ENCODE data around the gene DTNA. TPM values are rescaled to one million over a fixed set of nuclear protein-coding genes. Genes with fewer than 3 reads are reported as not detected.
A peak's percentile ranks its signal among the peaks of the same experiment; 100 is the strongest.

DTNA gene
- total and polyA plus RNA-seq, 8 donors, result 11.1 to 113 (median 19.8) TPM

DNA sequence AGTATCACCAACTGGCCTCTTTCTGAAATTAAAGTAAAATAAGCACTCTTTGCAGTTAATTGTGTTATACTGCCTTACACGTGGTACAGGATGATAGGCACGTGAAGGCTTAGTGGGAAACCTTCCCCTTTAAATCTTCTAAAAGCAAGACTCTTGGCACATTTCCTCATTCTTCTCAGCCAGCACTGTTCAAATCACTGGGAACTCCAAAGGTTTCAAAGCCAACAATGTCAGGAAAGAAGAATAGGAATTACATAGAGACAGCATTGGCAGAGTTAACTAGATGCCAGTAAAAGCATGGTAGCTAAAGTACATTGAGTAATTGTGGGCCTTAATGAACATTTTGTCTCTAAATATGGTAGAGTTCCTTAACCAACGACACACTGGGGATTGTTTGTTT, 96.4 kb downstream of the DTNA start:
- TF ChIP-seq POLR2AphosphoS5 (IDR thresholded peaks at IDR 0.05), result no peak
- TF ChIP-seq, protein P1, sequence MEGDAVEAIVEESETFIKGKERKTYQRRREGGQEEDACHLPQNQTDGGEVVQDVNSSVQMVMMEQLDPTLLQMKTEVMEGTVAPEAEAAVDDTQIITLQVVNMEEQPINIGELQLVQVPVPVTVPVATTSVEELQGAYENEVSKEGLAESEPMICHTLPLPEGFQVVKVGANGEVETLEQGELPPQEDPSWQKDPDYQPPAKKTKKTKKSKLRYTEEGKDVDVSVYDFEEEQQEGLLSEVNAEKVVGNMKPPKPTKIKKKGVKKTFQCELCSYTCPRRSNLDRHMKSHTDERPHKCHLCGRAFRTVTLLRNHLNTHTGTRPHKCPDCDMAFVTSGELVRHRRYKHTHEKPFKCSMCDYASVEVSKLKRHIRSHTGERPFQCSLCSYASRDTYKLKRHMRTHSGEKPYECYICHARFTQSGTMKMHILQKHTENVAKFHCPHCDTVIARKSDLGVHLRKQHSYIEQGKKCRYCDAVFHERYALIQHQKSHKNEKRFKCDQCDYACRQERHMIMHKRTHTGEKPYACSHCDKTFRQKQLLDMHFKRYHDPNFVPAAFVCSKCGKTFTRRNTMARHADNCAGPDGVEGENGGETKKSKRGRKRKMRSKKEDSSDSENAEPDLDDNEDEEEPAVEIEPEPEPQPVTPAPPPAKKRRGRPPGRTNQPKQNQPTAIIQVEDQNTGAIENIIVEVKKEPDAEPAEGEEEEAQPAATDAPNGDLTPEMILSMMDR (IDR thresholded peaks at IDR 0.05), result no peak
- no peak for TF ChIP-seq POLR2A (IDR thresholded peaks at IDR 0.05)
- intact Hi-C loops (cut with DNase I; ENCODE audit: low total_unique reads), result no loop called here
- no peak overlapping the region for H3K27ac ChIP-seq
- 16 to 38% (median 27%) methylated on average over 3 of the region's 3 CpGs for WGBS, 5 donors
- no peaks in the 10 kb centered on the region for H3K9me3 ChIP-seq
- H3K4me1 ChIP-seq, result peaks cover 0 to 34% (median 5%) of the 10 kb centered on the region in 4 donors
- no peak for DNase-seq
- no peak overlapping the region for H3K4me3 ChIP-seq
- no peaks in the 10 kb centered on the region for H3K36me3 ChIP-seq
- no peaks in the 10 kb centered on the region for H3K27me3 ChIP-seq

DNA sequence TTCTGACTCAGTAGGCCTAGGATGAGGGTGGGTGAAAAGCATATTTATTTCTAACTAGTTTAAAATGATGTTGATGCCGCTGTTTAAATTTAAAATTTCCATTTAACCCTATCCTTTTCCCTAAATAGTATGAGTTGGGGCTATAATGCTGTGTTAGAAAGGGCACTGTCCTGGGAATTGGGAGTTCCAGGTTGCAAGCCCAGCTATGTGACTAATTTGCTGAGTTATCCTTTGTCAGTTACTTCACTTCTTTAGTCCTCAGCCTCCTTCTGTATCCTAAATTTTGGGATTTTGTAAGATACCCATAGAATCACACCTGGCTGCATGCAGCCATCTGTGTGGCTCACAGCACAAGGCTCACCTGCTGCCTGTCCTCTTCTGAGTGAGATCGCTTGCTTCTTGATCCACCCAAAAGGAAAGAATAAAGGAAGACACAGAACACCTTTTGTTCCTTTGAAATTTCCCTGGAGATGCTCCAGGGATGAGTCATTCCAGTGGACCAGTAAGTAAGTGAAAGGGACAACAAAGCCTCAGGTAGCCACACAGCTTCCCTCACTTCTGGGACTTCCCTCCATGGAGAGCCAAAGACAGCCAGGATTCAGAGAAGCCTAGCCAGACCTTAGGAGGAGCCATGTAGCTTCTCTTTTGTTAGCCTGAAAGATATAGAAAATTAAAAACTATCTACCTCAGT, 97.2 kb downstream of the DTNA start:
- DNase-seq, result no peak
- Histone ChIP-seq H3K4me3 (no peak overlapping the region), H3K27me3 (no peaks in the 10 kb centered on the region), H3K4me1 (peaks cover 0 to 28% (median 5%) of the 10 kb centered on the region in 4 donors), H3K36me3 (peaks cover 0 to 3% (median 1%) of the 10 kb centered on the region in 4 donors), H3K9me3 (no peaks in the 10 kb centered on the region), H3K27ac (peak overlapping the region in 1 of 5 donors; percentile 3)
- intact Hi-C loops (cut with DNase I; ENCODE audit: low total_unique reads), result no loop called here
- TF ChIP-seq EP300 (IDR thresholded peaks at IDR 0.05), result no peak
- TF ChIP-seq POLR2AphosphoS5 (IDR thresholded peaks at IDR 0.05), result no peak
- TF ChIP-seq, protein P1 (IDR thresholded peaks at IDR 0.05), result no peak
- no peak for TF ChIP-seq POLR2A (IDR thresholded peaks at IDR 0.05)
- WGBS, 5 donors, result 92 to 96% (median 93%) methylated on average over 2 of the region's 2 CpGs

DNA sequence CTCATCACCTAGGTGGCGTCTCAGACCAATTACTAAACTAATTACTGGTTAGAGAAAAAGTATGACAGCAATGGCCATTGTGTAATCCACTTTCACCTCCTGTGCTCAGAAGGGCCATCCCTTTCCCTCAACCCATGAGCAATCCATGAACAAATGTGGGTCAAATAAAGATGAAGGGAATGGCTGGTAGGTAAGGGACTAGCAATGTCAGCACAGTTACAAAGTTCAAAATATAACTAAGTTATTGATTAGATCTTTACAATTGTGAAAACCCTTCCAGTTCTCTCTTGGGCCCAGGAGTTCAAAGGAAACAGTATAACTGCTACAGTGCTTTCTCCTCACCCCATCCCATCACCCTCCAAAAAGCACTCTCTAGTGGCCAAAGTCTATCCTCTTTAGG, 98.3 kb downstream of the DTNA start:
- peak overlapping the region in 1 of 5 donors; percentile 3 for H3K27ac ChIP-seq
- no peak overlapping the region for H3K4me3 ChIP-seq
- WGBS, 5 donors, result 89 to 100% (median 93%) methylated on average over 1 of the region's 1 CpG
- TF ChIP-seq POLR2AphosphoS5 (IDR thresholded peaks at IDR 0.05) (no peak), POLR2A (IDR thresholded peaks at IDR 0.05) (no peak), EP300 (IDR thresholded peaks at IDR 0.05) (no peak)
- TF ChIP-seq, protein P1 (IDR thresholded peaks at IDR 0.05), result no peak
- H3K36me3 ChIP-seq, result peaks cover 0 to 11% (median 4%) of the 10 kb centered on the region in 4 donors
- no peak for DNase-seq
- intact Hi-C loops (cut with DNase I; ENCODE audit: low total_unique reads), result no loop called here
- H3K27me3 ChIP-seq, result no peaks in the 10 kb centered on the region
- peaks cover 0 to 17% (median 5%) of the 10 kb centered on the region in 4 donors for H3K4me1 ChIP-seq
- no peaks in the 10 kb centered on the region for H3K9me3 ChIP-seq

DNA sequence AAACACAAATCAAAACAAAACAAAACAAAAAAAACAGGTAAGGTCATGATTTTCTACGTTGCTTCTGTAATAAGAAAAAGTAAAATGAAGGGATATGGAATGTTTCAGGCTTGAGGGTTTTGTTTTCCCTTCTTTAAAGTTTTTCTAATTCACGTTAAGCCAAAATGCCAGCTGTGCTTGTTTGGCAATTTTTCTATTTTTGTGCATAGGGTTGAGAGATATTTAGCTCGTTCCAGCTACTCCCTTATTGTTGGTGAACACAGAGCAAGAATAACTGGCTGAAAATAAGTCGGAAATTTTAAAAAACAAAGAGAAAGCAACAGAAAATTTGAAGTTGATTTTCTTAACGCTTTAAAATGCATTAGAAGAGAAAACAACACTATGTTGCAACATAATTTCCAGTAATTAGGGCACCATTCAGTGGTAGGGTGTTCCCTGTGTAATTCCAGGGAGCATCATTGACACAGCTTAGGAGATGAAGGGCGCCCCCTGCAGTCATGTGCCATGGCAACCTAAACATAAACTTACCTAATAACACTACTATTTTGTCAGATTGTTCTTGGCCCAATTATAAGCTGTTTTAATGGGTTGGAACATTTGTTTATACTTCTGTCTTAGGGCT, 99.5 kb downstream of the DTNA start:
- intact Hi-C loops (cut with DNase I; ENCODE audit: low total_unique reads), result no loop called here
- peak in 1 of 2 donors; percentile 29 for DNase-seq

More for the DNA sequence above, 99.5 kb downstream of the DTNA start:
- WGBS, 5 donors, result 57 to 64% (median 62%) methylated on average over 6 of the region's 6 CpGs
- TF ChIP-seq EP300 (IDR thresholded peaks at IDR 0.05) (no peak), POLR2AphosphoS5 (IDR thresholded peaks at IDR 0.05) (no peak)
- Histone ChIP-seq H3K27me3 (no peaks in the 10 kb centered on the region), H3K4me3 (no peak overlapping the region), H3K4me1 (peaks cover 0 to 17% (median 5%) of the 10 kb centered on the region in 4 donors), H3K27ac (peak overlapping the region in 3 of 5 donors; percentile 30 to 43 (median 31)), H3K9me3 (no peaks in the 10 kb centered on the region), H3K36me3 (peaks cover 0 to 11% (median 4%) of the 10 kb centered on the region in 4 donors)
